SKM-1 (cell line): ENCODE results near the gene CD40.
"Not testable (repeated sequence)": the region's sequence is repeated elsewhere in the genome, so short reads cannot be mapped to it uniquely, and the experiment has no call there.

Source experiments
- DNase-seq: peaks from one replicate; lab custom pipeline; 2025; ENCODE audit not compliant: unreplicated experiment; lab: John Stamatoyannopoulos, UW

Gene CD40

DNA sequence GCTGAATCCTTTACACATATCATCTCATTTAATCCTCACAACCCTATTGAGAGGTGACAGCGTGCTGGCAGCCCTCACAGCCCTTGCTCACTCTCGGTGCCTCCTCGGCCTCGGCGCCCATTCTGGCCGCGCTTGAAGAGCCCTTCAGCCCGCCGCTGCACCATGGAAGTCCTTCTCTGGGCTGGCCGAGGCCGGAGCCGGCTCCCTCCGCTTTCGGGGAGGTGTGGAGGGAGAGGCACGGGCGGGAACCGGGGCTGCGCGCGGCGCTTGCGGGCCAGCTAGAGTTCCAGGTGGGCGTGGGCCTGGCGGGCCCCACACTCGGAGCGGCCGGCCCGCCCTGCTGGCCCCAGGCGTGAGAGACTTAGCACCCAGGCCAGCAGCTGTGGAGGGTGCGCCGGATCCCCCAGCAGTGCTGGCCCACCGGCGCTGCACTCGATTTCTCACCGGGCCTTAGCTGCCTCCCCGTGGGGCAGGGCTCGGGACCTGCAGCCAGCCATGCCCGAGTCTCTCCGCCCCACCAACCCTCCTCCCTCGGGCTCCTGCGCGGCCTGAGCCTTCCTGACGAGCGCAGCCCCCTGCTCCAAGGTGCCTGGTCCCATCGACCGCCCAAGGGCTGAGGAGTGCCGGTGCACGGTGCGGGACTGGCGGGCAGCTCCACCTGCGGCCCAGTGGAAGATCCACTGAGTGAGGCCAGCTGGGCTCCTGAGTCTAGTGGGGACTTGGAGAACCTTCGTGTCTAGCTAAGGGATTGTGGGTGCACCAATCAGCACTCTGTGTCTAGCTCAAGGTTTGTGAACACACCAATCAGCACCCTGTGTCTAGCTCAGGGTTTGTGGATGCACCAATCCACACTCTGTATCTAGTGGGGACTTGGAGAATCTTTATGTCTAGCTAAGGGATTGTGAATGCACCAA lies 26.2 kb upstream of the CD40 start:
- not testable (repeated sequence) for DNase-seq

DNA sequence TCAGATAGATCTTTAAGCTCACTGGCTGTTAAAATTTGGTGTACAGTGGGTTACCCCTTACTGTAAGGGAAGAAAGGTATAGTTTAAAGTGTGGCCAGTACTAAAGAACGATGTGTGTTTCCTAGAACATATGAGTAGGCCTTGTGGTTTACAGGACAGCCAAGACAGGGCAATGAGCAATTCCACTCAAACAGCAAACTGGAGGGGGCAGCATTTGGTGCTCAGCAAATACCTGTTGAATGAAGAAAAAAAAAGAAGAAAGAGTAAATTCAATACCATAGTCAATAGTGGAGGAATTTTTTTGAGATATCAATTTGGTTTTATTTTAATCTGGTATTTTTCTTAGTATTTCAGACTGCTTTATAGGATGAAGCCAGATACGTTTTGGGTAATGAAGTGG lies 24.6 kb upstream of the CD40 start:
- no peak for DNase-seq

DNA sequence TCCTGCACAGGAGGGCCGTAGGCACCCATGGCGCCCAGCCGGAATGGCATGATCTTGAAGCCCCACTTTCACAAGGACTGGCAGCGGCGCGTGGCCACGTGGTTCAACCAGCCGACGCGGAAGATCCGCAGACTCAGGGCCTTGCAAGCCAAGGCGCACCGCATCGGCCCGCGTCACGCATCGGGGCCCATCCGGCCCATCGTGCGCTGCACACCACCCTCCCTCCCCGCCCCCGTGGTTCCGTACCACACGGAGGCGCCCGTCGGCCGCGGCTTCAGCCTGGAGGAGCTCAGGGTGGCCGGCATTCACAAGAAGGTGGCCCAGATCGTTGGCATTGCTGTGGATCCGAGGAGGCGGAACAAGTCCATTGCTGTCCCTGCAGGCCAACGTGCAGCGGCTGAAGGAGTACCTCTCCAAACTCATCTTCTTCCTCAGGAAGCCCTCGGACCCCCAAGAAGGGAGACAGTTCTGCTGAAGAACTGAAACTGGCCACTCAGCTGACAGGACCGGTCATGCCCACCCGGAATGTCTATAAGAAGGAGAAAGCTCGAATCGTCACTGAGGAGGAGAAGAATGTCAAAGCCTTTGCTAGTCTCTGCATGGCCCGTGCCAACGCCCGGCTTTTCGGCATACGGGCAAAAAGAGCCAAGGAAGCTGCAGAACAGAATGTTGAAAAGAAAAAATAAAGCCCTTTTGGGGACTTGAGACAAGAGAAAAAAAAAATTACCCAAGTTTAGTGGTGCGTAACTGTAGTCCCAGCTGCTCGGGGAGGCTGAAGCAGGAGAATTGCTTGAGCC lies 18.4 kb upstream of the CD40 start:
- no peak for DNase-seq

DNA sequence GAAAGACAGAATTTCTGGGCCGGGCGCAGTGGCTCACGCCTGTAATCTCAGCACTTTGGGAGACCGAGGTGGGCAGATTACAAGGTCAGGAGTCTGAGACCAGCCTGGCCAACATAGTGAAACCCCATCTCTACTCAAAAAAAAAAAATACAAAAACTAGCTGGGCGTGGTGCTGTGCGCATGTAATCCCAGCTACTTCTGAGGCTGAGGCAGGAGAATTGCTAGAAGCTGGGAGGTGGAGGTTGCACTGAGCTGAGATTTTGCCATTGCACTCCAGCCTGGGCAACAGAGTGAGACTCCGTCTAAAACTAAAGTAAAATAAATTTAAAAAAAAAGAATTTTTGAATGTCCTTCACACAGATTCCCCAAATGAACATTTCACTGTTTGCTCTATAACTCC lies 17.7 kb upstream of the CD40 start:
- not testable (repeated sequence) for DNase-seq

DNA sequence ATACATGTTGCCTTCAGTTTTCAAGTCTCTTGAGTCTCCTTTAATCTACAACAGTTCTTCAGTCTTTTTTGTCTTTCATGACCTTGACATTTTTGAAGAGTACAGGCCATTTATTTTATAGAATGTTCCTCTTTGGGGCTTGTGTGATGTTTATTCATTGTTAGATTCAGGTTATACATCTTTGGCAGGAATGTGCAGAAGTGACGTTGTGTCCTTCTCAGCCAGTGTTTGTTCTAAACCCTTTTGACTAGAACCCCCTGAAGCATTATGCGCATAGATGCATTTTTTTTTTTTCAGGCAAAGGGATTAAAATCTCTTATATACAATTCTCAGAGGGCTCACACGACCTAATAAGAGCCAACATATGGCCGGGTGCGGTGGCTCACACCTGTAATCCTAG lies 17.1 kb upstream of the CD40 start:
- DNase-seq, result no peak

DNA sequence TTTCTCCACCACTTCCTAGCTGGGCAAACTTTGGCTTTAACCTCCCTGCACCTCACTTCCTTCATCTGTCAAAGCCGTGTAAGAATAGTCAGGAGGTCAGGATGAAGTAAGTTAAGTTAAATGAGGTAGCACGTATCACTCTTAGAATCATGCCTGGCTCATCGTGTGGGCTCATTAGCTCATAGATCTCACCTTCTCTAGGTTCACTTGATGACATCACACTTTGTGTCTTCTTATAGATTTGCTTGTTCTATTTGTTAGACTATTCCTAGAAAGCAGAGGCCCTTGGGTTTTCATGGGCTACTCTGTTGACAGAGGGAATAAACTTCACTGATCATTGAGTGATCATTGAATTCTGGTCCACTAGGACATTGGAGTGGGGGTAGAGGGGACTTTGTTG lies 16.2 kb upstream of the CD40 start:
- no peak for DNase-seq

DNA sequence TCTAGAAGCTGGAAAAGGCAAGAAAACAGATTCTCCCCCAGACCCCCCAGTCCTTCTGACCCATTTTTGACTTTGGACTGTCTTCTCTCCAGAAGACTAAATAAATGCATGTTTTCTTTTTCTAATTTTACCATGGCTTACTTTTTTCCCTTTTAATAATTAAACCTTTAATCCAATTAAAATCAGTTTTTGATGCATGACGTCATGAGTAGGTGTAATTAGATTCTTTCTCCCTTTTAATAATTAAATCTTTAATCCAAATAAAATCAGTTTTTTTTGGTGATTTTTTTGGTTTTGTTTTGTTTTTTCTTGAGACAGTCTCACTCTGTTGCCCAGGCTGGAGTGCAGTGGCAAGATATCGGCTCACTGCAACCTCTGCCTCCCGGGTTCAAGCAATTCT lies 15.2 kb upstream of the CD40 start:
- DNase-seq, result no peak

DNA sequence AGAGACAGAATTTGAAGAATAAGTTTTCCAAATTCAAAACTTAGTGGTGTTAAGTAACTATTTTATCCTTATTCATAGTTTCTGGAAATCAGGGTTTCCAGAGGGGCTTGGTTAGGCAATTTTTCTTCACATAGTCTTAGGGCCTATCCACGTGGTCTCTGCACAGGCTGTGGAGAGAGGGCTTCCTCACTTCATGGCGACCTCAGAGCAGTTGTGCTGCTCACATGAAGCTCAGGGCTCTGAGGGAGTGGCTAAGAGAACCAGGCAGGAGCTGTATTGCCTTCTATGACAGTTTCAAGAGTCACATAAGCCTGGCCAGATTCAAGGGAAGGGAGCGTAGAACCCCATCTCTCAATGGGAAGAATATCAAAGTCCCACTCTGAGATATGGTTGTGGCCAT lies 13.9 kb upstream of the CD40 start:
- DNase-seq, result no peak

DNA sequence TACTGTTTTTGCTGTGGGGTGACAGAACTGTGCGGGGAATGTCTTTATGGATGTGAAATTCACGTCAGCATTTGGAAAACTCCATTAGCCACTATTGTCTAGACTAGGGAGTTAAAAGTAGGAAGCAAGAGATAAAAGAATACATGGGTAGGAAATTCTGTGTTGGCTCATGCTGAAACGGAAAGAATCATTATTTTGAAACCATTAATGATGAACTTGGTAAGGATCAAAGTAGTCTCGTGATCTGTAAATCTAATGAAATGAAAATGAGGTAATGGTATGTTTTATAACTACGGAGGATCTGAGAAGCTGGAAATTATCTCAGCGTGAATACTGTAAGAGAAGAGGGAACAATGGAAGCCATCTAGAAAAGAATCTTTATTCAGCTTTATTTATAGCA lies 11.1 kb upstream of the CD40 start:
- DNase-seq, result no peak

DNA sequence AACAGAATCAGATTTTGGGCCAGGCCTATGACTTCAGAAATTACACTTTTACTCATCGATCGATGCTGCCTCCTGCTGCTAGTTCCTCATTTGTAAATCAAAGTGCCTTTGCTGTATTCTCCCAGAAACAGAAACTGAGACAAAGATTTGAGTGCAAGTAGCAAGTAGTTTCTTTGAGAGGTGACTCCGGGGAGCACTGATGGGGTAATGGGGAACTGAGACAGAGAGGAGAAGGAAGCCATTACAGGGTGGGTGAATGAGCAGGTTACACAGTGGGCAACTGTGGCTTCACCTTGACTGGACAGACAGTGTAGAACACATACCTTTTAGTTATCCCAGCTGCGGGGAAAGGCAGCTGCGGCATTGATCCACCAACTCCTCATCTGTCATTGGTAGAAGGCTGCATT lies 9.7 kb upstream of the CD40 start:
- DNase-seq, result no peak

DNA sequence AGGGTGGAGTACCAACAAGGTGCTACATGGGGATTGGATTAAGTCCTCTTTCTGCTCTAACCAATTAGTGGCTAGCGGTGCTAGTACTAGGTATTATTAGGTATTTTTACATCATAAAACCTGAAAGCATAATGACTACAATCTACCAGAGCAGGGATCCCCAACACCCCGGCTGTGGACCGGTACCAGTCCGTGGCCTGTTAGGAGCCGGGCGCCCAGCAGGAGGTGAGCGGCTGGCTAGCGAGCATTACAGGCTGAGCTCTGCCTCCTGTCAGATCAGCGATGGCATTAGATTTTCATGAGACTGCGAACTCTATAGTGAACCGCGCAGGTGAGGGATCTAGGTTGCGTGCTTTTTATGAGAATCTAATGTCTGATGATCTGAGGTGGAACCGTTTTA lies 9.1 kb upstream of the CD40 start:
- DNase-seq, result no peak

DNA sequence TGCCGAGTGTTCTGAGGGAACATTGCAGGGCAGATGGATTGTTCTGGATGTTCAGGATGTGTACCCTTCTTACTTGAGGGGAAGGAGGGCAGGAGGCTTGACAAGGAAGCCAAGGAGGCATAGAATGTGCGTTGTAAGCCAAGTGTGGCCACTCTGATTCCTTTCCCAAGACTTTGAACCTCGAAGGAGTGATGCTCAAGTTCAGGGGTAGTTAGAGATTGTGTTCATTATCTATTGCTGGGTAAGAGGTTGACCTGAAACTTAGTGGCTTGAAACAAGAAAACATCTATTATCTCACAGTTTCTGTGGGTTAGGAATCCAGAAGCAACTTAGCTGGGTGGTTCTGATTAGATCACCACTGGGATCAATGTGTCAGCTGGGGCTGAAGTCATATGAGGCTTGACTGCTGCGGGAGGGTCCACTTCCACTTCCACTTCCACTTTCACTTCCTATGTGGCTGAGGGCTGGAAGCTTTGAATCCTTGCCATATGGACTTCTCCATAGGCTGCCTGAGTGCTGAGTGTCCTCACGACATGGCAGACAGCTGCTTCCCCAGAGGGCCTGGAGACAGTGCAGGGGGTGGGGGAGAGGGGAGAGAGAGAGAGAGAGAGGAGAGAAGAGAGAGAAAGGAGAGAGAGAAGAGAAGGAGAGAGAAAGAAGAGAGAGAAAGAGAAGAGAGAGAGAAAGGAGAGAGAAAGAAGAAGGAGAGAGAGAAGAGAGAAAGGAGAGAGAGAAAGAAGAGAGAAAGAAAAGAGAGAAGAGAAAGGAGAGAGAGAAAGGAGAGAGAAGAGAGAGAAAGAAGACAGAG lies 6.9 kb upstream of the CD40 start:
- peak; percentile 28 for DNase-seq

DNA sequence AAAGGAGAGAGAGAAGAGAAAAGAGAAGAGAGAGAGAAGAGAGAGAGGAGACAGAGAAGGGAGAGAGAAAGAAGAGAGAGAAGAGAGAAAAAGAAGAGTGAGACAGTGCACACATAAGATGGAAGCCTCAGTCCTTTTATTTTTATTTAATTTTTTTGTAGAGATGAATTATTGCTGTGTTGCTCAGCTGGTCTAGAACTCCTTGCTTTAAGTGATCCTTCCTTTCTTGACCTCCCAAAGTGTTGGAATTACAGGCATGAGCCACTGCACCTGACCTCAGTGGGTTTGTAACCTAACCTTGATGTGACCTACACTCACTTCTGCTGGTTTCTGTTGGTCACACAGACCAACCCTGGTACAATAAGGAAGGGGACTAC lies 6.3 kb upstream of the CD40 start:
- DNase-seq, result no peak

DNA sequence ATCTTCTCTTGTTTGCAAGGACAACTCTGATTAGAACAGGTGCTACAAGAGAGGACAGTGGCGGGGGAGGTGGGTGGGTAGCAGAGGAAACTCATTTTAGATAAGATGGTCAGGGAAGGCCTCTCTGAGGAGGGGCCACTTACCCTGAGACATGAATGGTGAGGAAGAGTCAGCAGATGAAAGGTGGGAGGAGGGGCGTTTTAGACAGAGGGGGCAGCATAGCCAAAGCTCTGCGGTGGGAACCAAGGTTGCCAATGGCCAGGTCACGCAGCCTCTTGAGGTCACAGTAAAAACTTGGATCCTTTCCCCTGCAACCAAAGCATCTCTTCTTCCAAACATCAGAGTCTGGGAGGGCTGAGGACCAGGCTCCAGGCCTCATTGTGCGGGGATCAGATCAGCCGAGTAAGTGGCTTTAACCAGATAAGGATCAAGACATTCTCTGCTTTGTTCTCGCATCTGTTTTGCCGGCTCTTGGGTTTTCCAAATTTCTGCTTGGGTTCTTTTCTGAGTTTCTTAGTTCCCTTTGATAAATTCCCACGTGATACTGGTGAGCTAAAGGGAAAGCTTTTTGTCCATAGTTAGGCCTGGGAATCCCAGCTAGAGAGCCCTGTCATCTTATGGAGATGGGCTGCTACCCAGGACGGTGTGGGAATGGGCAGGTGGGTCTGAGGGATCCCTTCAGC lies 5.5 kb upstream of the CD40 start:
- no peak for DNase-seq

DNA sequence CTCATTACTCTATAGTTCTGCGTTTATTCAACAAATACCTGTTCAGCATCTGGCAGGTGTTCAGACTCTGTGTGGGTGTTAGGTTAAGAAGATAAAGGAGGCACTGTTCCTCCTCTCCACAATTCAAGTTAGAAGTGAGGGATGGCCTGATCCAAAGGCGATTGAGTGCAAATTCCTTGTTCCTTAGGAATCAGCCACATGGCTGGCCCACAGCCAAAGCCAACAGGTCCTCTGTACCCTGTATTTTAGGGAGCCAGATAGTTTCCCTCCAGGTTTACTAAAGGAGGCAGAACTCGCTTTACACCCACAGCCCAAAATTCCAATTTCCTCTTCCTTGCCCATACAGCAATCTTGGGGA lies 5.0 kb upstream of the CD40 start:
- DNase-seq, result no peak

DNA sequence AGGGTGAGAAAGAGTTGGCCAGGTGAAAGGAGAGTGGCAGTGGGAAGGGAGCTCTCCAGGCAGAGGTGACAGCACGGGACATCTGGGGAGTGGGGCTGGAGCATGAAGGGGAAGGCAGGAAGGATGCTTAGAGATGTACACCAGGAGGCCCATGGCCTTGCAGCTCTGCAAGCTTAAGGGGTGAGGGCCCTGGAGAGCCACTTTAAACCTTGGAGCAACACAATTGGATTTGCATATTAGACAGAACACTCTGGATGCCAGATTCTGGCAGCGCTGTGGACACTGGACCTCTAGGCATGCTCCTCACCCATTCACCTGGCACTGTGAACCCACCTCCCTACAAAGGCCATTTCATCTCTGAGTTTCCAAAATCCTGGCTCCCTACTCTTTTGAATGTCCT lies 3.7 kb upstream of the CD40 start:
- no peak for DNase-seq

DNA sequence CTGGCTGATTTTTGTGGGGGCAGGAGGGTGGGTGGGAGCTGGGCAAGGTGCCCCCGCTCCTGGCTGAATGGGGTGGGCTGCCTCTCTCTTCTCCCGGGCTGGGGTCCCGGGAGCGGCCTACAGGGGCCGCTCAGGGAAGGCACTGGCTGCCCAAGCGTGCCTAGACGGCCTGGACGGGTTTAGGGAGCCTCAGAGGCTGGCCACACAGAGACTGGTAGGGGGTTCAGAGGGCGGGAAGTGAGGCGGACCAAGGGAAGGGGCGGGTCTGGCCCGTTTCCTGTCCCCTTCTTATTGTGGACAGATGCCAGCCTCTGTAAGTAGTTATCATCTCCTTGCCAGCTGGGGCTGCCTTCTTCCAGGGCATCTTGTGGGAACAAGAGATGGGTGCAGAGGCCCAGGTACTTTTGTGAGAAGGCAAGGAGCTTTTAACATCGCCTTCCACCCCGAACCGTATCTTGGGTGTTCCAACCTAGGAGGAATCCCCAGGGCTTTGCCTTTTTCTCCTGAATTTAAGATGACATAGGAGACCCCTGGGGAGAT lies 437 bp downstream of the CD40 start:
- DNase-seq, result no peak

DNA sequence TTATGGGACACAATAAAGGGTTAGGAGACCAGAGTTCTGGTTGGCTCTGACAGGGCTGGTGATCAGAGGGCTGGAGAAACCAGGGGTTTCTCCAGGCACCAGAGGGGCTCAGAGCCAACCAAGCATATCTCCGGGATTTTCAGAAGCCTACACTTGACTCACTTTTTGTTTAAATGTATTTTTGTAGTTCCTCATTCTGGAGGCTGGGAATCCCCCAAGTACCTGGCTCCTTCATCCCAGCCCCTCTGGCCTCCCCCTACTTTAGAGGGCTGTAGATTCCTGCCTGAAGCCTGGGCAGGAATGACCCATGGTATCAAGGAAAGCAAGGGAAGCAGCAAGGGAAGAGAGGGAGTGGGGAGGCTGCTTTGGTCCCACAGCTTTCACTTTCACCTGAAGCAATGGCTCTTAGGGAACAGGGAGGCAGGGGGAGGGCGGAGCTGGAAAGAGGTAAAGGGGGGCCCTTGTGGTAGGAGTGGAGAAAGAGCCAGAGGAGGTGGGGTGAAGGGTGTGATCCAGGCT lies 973 bp downstream of the CD40 start:
- no peak for DNase-seq

DNA sequence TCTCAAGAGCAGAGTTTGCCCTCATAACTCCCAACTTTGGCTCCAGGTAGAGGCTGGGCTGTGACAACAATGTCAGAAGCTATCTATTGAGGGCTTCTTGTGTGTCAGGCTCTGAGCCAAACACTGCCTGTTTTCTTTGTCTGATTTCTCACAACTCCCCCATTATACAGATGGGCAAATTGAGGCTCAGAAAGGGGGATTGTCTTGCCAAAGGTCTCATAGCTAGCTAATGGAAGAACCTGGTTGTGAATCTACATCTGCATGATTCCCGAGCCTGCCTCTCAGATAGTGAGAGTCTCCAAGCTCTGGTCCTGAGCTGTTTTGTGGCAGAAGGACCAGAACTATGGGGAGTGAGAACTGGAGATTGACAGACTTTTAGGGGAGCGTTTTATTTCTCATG lies 1.4 kb downstream of the CD40 start:
- no peak for DNase-seq

DNA sequence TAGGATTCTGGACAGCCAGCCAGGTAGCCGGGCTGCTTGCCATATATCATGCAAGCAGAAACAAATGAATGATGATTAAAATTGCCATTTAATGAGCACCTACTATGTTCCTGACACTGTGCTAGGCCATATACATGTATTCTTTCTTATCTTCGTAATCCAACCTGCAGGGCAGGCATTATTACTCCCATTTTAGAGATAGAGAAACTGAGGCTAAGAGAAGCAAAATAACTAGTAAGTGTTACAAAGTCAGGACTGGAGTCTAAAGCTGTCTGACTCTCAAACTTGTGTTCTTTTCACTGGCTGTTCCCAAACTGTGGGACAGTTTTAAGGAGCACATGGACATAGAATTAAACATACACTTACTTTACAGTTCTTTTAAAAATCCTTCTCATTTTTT lies 2.0 kb downstream of the CD40 start:
- no peak for DNase-seq
